ENCODE data around the gene BMP8A.

The BMP8A gene

GRCh38 chr1:39538531-39539251, 47.3 kb downstream of the BMP8A start:
- H3K4me1 ChIP-seq (ENCODE audit: insufficient read depth, low read length): no peaks in the 10 kb centered on the region
- peaks cover 30% of the 10 kb centered on the region for H3K36me3 ChIP-seq (ENCODE audit: insufficient read depth, low read length)
- ATAC-seq (ENCODE audit: insufficient read depth, low read depth): no peak
- H3K4me3 ChIP-seq (ENCODE audit: low read depth in 1 of 2, low read length in 2 of 2): no peak overlapping the region
- no peak for TF ChIP-seq CTCF (IDR thresholded peaks at IDR 0.05; ENCODE audit: borderline replicate concordance, extremely low read depth, low read length, poor library complexity, severe bottlenecking)
- no peak for TF ChIP-seq EZH2 (IDR thresholded peaks at IDR 0.05; ENCODE audit: borderline replicate concordance, low read depth, low read length, severe bottlenecking)
- no peak overlapping the region for H3K9ac ChIP-seq (ENCODE audit: low read depth, low read length)
- no peak overlapping the region for H2AFZ ChIP-seq (ENCODE audit: low read depth, low read length)
- H3K79me2 ChIP-seq (ENCODE audit: insufficient read depth, low read length): no peaks in the 10 kb centered on the region
- no peak for DNase-seq
- no peak overlapping the region for H3K4me2 ChIP-seq (ENCODE audit: insufficient read depth, low read length)
- no peaks in the 10 kb centered on the region for H3K9me3 ChIP-seq (ENCODE audit: insufficient read depth, low read length, severe bottlenecking)
- 0 out of 2 replicates have a peak, but pooled peaks cover 7% of the 10 kb centered on the region for H4K20me1 ChIP-seq (ENCODE audit: insufficient read depth, low read length)
- H3K27ac ChIP-seq (ENCODE audit: low read length): no peak overlapping the region
- H3K27me3 ChIP-seq (ENCODE audit: insufficient read depth, low read length, poor library complexity): no peaks in the 10 kb centered on the region

- no peaks in the 10 kb centered on the region for H3K9me3 ChIP-seq (ENCODE audit: insufficient read depth, low read length, severe bottlenecking)
- no peak overlapping the region for H3K4me3 ChIP-seq (ENCODE audit: low read depth in 1 of 2, low read length in 2 of 2)
- 0 out of 2 replicates have a peak, but pooled peaks cover 7% of the 10 kb centered on the region for H4K20me1 ChIP-seq (ENCODE audit: insufficient read depth, low read length)
- H3K4me2 ChIP-seq (ENCODE audit: insufficient read depth, low read length): no peak overlapping the region
- H2AFZ ChIP-seq (ENCODE audit: low read depth, low read length): no peak overlapping the region
- TF ChIP-seq CTCF (IDR thresholded peaks at IDR 0.05; ENCODE audit: borderline replicate concordance, extremely low read depth, low read length, poor library complexity, severe bottlenecking) (peak; percentile 82), EZH2 (IDR thresholded peaks at IDR 0.05; ENCODE audit: borderline replicate concordance, low read depth, low read length, severe bottlenecking) (no peak)
- no peaks in the 10 kb centered on the region for H3K4me1 ChIP-seq (ENCODE audit: insufficient read depth, low read length)
- no peak overlapping the region for H3K9ac ChIP-seq (ENCODE audit: low read depth, low read length)
- no peaks in the 10 kb centered on the region for H3K79me2 ChIP-seq (ENCODE audit: insufficient read depth, low read length)
- H3K36me3 ChIP-seq (ENCODE audit: insufficient read depth, low read length): peaks cover 28% of the 10 kb centered on the region
- no peak overlapping the region for H3K27ac ChIP-seq (ENCODE audit: low read length)
- peak; percentile 84 for ATAC-seq (ENCODE audit: insufficient read depth, low read depth)
- no peaks in the 10 kb centered on the region for H3K27me3 ChIP-seq (ENCODE audit: insufficient read depth, low read length, poor library complexity)
- DNase-seq: peak; percentile 38
These were observed 47.9 kb downstream of the BMP8A start for GRCh38 chr1:39539252-39539790.

- no peaks in the 10 kb centered on the region for H3K9me3 ChIP-seq (ENCODE audit: insufficient read depth, low read length, severe bottlenecking)
- H3K9ac ChIP-seq (ENCODE audit: low read depth, low read length): no peak overlapping the region
These were observed 49.1 kb downstream of the BMP8A start for GRCh38 chr1:39540504-39541031.

More at GRCh38 chr1:39540504-39541031, 49.1 kb downstream of the BMP8A start:
- DNase-seq (no peak), ATAC-seq (ENCODE audit: insufficient read depth, low read depth) (no peak)
- Histone ChIP-seq H3K4me2 (ENCODE audit: insufficient read depth, low read length) (no peak overlapping the region), H3K36me3 (ENCODE audit: insufficient read depth, low read length) (peaks cover 28% of the 10 kb centered on the region), H2AFZ (ENCODE audit: low read depth, low read length) (no peak overlapping the region), H3K4me3 (ENCODE audit: low read depth in 1 of 2, low read length in 2 of 2) (no peak overlapping the region), H4K20me1 (ENCODE audit: insufficient read depth, low read length) (0 out of 2 replicates have a peak, but pooled peaks cover 7% of the 10 kb centered on the region), H3K27me3 (ENCODE audit: insufficient read depth, low read length, poor library complexity) (no peaks in the 10 kb centered on the region), H3K79me2 (ENCODE audit: insufficient read depth, low read length) (no peaks in the 10 kb centered on the region), H3K4me1 (ENCODE audit: insufficient read depth, low read length) (no peaks in the 10 kb centered on the region), H3K27ac (ENCODE audit: low read length) (no peak overlapping the region)
- no peak for TF ChIP-seq EZH2 (IDR thresholded peaks at IDR 0.05; ENCODE audit: borderline replicate concordance, low read depth, low read length, severe bottlenecking)
- TF ChIP-seq CTCF (IDR thresholded peaks at IDR 0.05; ENCODE audit: borderline replicate concordance, extremely low read depth, low read length, poor library complexity, severe bottlenecking): no peak

Measured in DND-41 (cell line).